Astrocyte of the cerebellum (primary cell): ENCODE measurements around the gene ACOT7.

ENCODE experiments used
- DNase-seq: peaks from one replicate; pipeline ENCODE4 v3.0.0-alpha.2; 2011; ENCODE audit warnings: low read depth
- H3K4me3 ChIP-seq: 2 replicates; pipeline ENCODE4 v1.5.1; 2011; ENCODE audit warnings: mild to moderate bottlenecking, low read depth, low read length, moderate library complexity
- CTCF ChIP-seq: IDR thresholded peaks from 2 replicates; pipeline ENCODE4 v1.5.1; 2012; ENCODE audit warnings: low read length, low read depth, moderate library complexity, mild to moderate bottlenecking; ENCODE audit errors: missing control alignments
- in situ Hi-C: cut with HindIII; loops from 2 replicates; pipeline ENCODE4 v1.10.0; 2017; ENCODE audit warnings: low sequenced_read_pairs

Gene ACOT7

GRCh38 chr1:6307099-6307498 lies 86.5 kb downstream of the ACOT7 start:
- in situ Hi-C loops: no loop called here
- no peak for TF ChIP-seq CTCF
- no peak for DNase-seq
- H3K4me3 ChIP-seq: no peak overlapping the region

- in situ Hi-C loops: no loop called here
- H3K4me3 ChIP-seq: no peak overlapping the region
- no peak for TF ChIP-seq CTCF
- no peak for DNase-seq
These were observed 90.1 kb downstream of the ACOT7 start for GRCh38 chr1:6303397-6304012.

GRCh38 chr1:6302568-6302967 lies 91.0 kb downstream of the ACOT7 start:
- no peak for TF ChIP-seq CTCF
- in situ Hi-C loops: no loop called here
- no peak overlapping the region for H3K4me3 ChIP-seq

GRCh38 chr1:6301526-6301925 lies 92.0 kb downstream of the ACOT7 start:
- no peak for TF ChIP-seq CTCF
- no peak for DNase-seq
- in situ Hi-C loops: no loop called here
- H3K4me3 ChIP-seq: no peak overlapping the region

More at GRCh38 chr1:6302568-6302967, 91.0 kb downstream of the ACOT7 start:
- no peak for DNase-seq

- no peak for TF ChIP-seq CTCF
- no peak overlapping the region for H3K4me3 ChIP-seq
- in situ Hi-C loops: no loop called here
- DNase-seq: no peak
These were observed 93.1 kb downstream of the ACOT7 start for GRCh38 chr1:6300342-6301048.

GRCh38 chr1:6299557-6300165 lies 93.9 kb downstream of the ACOT7 start:
- no peak for DNase-seq
- TF ChIP-seq CTCF: no peak
- in situ Hi-C loops: no loop called here
- no peak overlapping the region for H3K4me3 ChIP-seq
